Measurements from ENCODE around the gene KIF25. TPM values are rescaled to one million over a fixed set of nuclear protein-coding genes. Genes with fewer than 3 reads are reported as not detected.

The KIF25 gene
- total and polyA plus RNA-seq, 4 donors, result 0.05 TPM; not detected in 3

DNA sequence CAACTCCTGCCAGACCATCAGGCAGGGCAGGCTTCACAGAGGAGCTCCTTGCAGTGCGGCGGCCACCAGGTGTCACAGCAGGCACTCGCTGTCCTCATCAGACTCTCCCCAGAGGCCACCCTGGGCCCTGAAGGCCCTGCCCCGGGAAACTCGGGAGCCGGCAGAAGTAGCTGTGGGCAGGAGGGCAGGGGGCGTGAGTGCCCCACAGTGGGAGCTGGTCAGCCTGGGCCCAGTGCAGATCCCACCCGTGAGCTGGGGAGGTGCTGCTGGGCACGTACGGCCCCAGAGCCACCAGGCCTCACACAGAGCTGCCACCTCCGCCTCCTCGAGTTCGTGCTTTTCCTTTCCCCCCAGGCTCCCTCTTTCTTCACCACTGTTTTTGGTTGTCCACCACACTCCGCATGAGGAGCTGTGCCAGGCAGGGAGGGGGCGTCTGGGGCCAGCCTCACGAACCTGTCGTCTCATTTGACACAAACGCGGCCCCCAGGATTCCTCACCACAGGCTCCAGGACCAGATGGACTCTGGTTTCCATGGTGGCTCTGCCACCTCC lies 47.7 kb downstream of the KIF25 start:
- no peak overlapping the region for H3K9ac ChIP-seq (ENCODE audit: low read depth in 1 of 2, low read length in 2 of 2)
- DNase-seq (ENCODE audit: low spot score), result no peak
- peaks cover 4 to 14% (median 12%) of the 10 kb centered on the region in 4 donors for H3K9me3 ChIP-seq (ENCODE audit: control insufficient read depth in 4 of 4, low read length in 3 of 4)
- no peak overlapping the region for H3K4me3 ChIP-seq (ENCODE audit: low read depth in 1 of 3, low read length in 3 of 3)
- no peak overlapping the region for H3K27ac ChIP-seq (ENCODE audit: low read depth in 1 of 2, low read length in 2 of 2)
- no peaks in the 10 kb centered on the region for H3K4me1 ChIP-seq (ENCODE audit: control insufficient read depth in 4 of 4, insufficient read depth in 4 of 4, low read length in 3 of 4)
- no peaks in the 10 kb centered on the region for H3K36me3 ChIP-seq (ENCODE audit: control insufficient read depth in 4 of 4, insufficient read depth in 3 of 4, low read depth in 1 of 4, low read length in 3 of 4)
- WGBS, result 95% methylated on average over 19 of the region's 19 CpGs
- TF ChIP-seq ATF3 (IDR thresholded peaks at IDR 0.05) (no peak), HNF4A (conservative IDR thresholded peaks at IDR 0.05) (no peak), GABPA (IDR thresholded peaks at IDR 0.05 in 1 of 2, conservative IDR thresholded peaks at IDR 0.05 in 1 of 2) (no peak), JUND (IDR thresholded peaks at IDR 0.05) (no peak), FOXA2 (IDR thresholded peaks at IDR 0.05) (no peak), HNF4G (IDR thresholded peaks at IDR 0.05) (no peak), RXRA (IDR thresholded peaks at IDR 0.05) (no peak), TAF1 (conservative IDR thresholded peaks at IDR 0.05) (no peak)
- TF ChIP-seq, protein P1, sequence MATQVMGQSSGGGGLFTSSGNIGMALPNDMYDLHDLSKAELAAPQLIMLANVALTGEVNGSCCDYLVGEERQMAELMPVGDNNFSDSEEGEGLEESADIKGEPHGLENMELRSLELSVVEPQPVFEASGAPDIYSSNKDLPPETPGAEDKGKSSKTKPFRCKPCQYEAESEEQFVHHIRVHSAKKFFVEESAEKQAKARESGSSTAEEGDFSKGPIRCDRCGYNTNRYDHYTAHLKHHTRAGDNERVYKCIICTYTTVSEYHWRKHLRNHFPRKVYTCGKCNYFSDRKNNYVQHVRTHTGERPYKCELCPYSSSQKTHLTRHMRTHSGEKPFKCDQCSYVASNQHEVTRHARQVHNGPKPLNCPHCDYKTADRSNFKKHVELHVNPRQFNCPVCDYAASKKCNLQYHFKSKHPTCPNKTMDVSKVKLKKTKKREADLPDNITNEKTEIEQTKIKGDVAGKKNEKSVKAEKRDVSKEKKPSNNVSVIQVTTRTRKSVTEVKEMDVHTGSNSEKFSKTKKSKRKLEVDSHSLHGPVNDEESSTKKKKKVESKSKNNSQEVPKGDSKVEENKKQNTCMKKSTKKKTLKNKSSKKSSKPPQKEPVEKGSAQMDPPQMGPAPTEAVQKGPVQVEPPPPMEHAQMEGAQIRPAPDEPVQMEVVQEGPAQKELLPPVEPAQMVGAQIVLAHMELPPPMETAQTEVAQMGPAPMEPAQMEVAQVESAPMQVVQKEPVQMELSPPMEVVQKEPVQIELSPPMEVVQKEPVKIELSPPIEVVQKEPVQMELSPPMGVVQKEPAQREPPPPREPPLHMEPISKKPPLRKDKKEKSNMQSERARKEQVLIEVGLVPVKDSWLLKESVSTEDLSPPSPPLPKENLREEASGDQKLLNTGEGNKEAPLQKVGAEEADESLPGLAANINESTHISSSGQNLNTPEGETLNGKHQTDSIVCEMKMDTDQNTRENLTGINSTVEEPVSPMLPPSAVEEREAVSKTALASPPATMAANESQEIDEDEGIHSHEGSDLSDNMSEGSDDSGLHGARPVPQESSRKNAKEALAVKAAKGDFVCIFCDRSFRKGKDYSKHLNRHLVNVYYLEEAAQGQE (IDR thresholded peaks at IDR 0.05), result no peak
- TF ChIP-seq, protein P2, sequence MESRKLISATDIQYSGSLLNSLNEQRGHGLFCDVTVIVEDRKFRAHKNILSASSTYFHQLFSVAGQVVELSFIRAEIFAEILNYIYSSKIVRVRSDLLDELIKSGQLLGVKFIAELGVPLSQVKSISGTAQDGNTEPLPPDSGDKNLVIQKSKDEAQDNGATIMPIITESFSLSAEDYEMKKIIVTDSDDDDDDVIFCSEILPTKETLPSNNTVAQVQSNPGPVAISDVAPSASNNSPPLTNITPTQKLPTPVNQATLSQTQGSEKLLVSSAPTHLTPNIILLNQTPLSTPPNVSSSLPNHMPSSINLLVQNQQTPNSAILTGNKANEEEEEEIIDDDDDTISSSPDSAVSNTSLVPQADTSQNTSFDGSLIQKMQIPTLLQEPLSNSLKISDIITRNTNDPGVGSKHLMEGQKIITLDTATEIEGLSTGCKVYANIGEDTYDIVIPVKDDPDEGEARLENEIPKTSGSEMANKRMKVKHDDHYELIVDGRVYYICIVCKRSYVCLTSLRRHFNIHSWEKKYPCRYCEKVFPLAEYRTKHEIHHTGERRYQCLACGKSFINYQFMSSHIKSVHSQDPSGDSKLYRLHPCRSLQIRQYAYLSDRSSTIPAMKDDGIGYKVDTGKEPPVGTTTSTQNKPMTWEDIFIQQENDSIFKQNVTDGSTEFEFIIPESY (IDR thresholded peaks at IDR 0.05), result no peak
- no peaks in the 10 kb centered on the region for H3K27me3 ChIP-seq (ENCODE audit: control insufficient read depth in 4 of 4, insufficient read depth in 4 of 4, low read length in 3 of 4)

- no peaks in the 10 kb centered on the region for H3K36me3 ChIP-seq (ENCODE audit: control insufficient read depth in 4 of 4, insufficient read depth in 3 of 4, low read depth in 1 of 4, low read length in 3 of 4)
- no peak overlapping the region for H3K9ac ChIP-seq (ENCODE audit: low read depth in 1 of 2, low read length in 2 of 2)
- TF ChIP-seq FOXA1 (IDR thresholded peaks at IDR 0.05) (no peak), RXRA (IDR thresholded peaks at IDR 0.05) (no peak), SP1 (IDR thresholded peaks at IDR 0.05) (no peak), HNF4A (conservative IDR thresholded peaks at IDR 0.05) (no peak), TAF1 (conservative IDR thresholded peaks at IDR 0.05) (no peak), GABPA (IDR thresholded peaks at IDR 0.05 in 1 of 2, conservative IDR thresholded peaks at IDR 0.05 in 1 of 2) (no peak), ATF3 (IDR thresholded peaks at IDR 0.05) (no peak), NR2F2 (IDR thresholded peaks at IDR 0.05) (no peak)
- TF ChIP-seq, protein P2 (IDR thresholded peaks at IDR 0.05), result no peak
- TF ChIP-seq, protein P1 (IDR thresholded peaks at IDR 0.05), result no peak
- TF ChIP-seq, protein P3, sequence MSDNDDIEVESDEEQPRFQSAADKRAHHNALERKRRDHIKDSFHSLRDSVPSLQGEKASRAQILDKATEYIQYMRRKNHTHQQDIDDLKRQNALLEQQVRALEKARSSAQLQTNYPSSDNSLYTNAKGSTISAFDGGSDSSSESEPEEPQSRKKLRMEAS (IDR thresholded peaks at IDR 0.05), result no peak
- H3K4me1 ChIP-seq (ENCODE audit: control insufficient read depth in 4 of 4, insufficient read depth in 4 of 4, low read length in 3 of 4), result no peaks in the 10 kb centered on the region
- 86% methylated on average over 20 of the region's 20 CpGs for WGBS
- no peaks in the 10 kb centered on the region for H3K27me3 ChIP-seq (ENCODE audit: control insufficient read depth in 4 of 4, insufficient read depth in 4 of 4, low read length in 3 of 4)
- peaks cover 0 to 8% (median 6%) of the 10 kb centered on the region in 4 donors for H3K9me3 ChIP-seq (ENCODE audit: control insufficient read depth in 4 of 4, low read length in 3 of 4)
- no peak overlapping the region for H3K4me3 ChIP-seq (ENCODE audit: low read depth in 1 of 3, low read length in 3 of 3)
- no peak for DNase-seq (ENCODE audit: low spot score)
- H3K27ac ChIP-seq (ENCODE audit: low read depth in 1 of 2, low read length in 2 of 2), result no peak overlapping the region
Observed at GRCh38 chr6:168045706-168046620, 48.5 kb downstream of the KIF25 start.
